Measurements from ENCODE around the gene NCKAP5. TPM values are rescaled to one million over a fixed set of nuclear protein-coding genes. Genes with fewer than 3 reads are reported as not detected.

NCKAP5 gene
- total RNA-seq, 2 donors from 2014 or later = 2.0 to 7.1 TPM

GRCh38 chr2:133605766-133606137 is 37.5 kb upstream of the NCKAP5 start:
- WGBS = 100% methylated on average over 1 of the region's 1 CpG
- DNase-seq (ENCODE audit: low spot score) = no peak
- Histone ChIP-seq H3K27me3 (replicated peaks; ENCODE audit: insufficient read depth) (no peaks in the 10 kb centered on the region), H3K36me3 (no peaks in the 10 kb centered on the region), H3K4me3 (no peak overlapping the region), H3K27ac (no peak overlapping the region), H3K9me3 (no peaks in the 10 kb centered on the region), H3K4me1 (replicated peaks) (no peaks in the 10 kb centered on the region)
- intact Hi-C loops (cut with DNase I) = no loop called here
- TF ChIP-seq POLR2AphosphoS5 (IDR thresholded peaks at IDR 0.05) = no peak
- TF ChIP-seq CTCF (IDR thresholded peaks at IDR 0.05) = no peak
- no peak for TF ChIP-seq POLR2A (IDR thresholded peaks at IDR 0.05)

GRCh38 chr2:133605011-133605765 is 36.9 kb upstream of the NCKAP5 start:
- Histone ChIP-seq H3K4me1 (replicated peaks) (no peaks in the 10 kb centered on the region), H3K27ac (no peak overlapping the region), H3K36me3 (no peaks in the 10 kb centered on the region), H3K27me3 (replicated peaks; ENCODE audit: insufficient read depth) (no peaks in the 10 kb centered on the region), H3K4me3 (no peak overlapping the region), H3K9me3 (no peaks in the 10 kb centered on the region)
- intact Hi-C loops (cut with DNase I) = no loop called here
- no peak for DNase-seq (ENCODE audit: low spot score)
- TF ChIP-seq CTCF (IDR thresholded peaks at IDR 0.05) (no peak), POLR2A (IDR thresholded peaks at IDR 0.05) (no peak), POLR2AphosphoS5 (IDR thresholded peaks at IDR 0.05) (no peak)
- WGBS = 62% methylated on average over 7 of the region's 7 CpGs

GRCh38 chr2:133603109-133603508 is 34.8 kb upstream of the NCKAP5 start:
- Histone ChIP-seq H3K27ac (no peak overlapping the region), H3K9me3 (no peaks in the 10 kb centered on the region), H3K27me3 (replicated peaks; ENCODE audit: insufficient read depth) (no peaks in the 10 kb centered on the region), H3K4me1 (replicated peaks) (no peaks in the 10 kb centered on the region), H3K36me3 (no peaks in the 10 kb centered on the region), H3K4me3 (no peak overlapping the region)
- intact Hi-C loops (cut with DNase I) = no loop called here
- WGBS = 91% methylated on average over 10 of the region's 10 CpGs
- DNase-seq (ENCODE audit: low spot score) = no peak
- TF ChIP-seq POLR2A (IDR thresholded peaks at IDR 0.05) (no peak), CTCF (IDR thresholded peaks at IDR 0.05) (no peak), POLR2AphosphoS5 (IDR thresholded peaks at IDR 0.05) (no peak)

- no peaks in the 10 kb centered on the region for H3K36me3 ChIP-seq
- intact Hi-C loops (cut with DNase I) = no loop called here
- H3K27ac ChIP-seq = no peak overlapping the region
- H3K9me3 ChIP-seq = no peaks in the 10 kb centered on the region
- DNase-seq (ENCODE audit: low spot score) = peak; percentile 15
- TF ChIP-seq POLR2A (IDR thresholded peaks at IDR 0.05) (no peak), CTCF (IDR thresholded peaks at IDR 0.05) (no peak), POLR2AphosphoS5 (IDR thresholded peaks at IDR 0.05) (no peak)
- H3K4me3 ChIP-seq = no peak overlapping the region
- no peaks in the 10 kb centered on the region for H3K27me3 ChIP-seq (replicated peaks; ENCODE audit: insufficient read depth)
- WGBS = 58% methylated on average over 4 of the region's 4 CpGs
- no peaks in the 10 kb centered on the region for H3K4me1 ChIP-seq (replicated peaks)
These were observed 34.3 kb upstream of the NCKAP5 start for GRCh38 chr2:133602538-133602937.

- H3K27me3 ChIP-seq (replicated peaks; ENCODE audit: insufficient read depth) = no peaks in the 10 kb centered on the region
- intact Hi-C loops (cut with DNase I) = no loop called here
- H3K4me3 ChIP-seq = no peak overlapping the region
- H3K27ac ChIP-seq = no peak overlapping the region
- no peaks in the 10 kb centered on the region for H3K36me3 ChIP-seq
- TF ChIP-seq POLR2AphosphoS5 (IDR thresholded peaks at IDR 0.05) (no peak), POLR2A (IDR thresholded peaks at IDR 0.05) (no peak), CTCF (IDR thresholded peaks at IDR 0.05) (no peak)
- no peaks in the 10 kb centered on the region for H3K9me3 ChIP-seq
- no peaks in the 10 kb centered on the region for H3K4me1 ChIP-seq (replicated peaks)
- DNase-seq (ENCODE audit: low spot score) = no peak
- WGBS = 58% methylated on average over 13 of the region's 13 CpGs
These were observed 32.1 kb upstream of the NCKAP5 start for GRCh38 chr2:133600266-133600928.

Data from prostate gland (tissue), 2 donors.